Parathyroid adenoma (tissue), 2 donors: ENCODE measurements around the gene NHLH1.

Source experiments
- H2AFZ ChIP-seq: fragments of 300-600 bp; sonication (generic); one replicate; pipeline ENCODE4 v1.7.0; 2017; ENCODE audit warnings: antibody characterized with exemption, mild to moderate bottlenecking
- H3K27ac ChIP-seq: fragments of 300-600 bp; sonication (generic); one replicate; pipeline ENCODE4 v1.7.0; 2017
- H3K27me3 ChIP-seq: fragments of 300-600 bp; sonication (generic); one replicate; pipeline ENCODE4 v1.7.0; 2017; ENCODE audit warnings: low read length; ENCODE audit not compliant: control insufficient read depth, insufficient read depth
- H3K36me3 ChIP-seq: fragments of 300-600 bp; sonication (generic); one replicate; pipeline ENCODE4 v1.7.0; 2017; ENCODE audit warnings: low read length; ENCODE audit not compliant: control insufficient read depth, insufficient read depth
- H3K4me1 ChIP-seq: fragments of 300-600 bp; sonication (generic); one replicate; pipeline ENCODE4 v1.7.0; 2017; ENCODE audit warnings: control low read depth
- H3K4me2 ChIP-seq: fragments of 300-600 bp; sonication (generic); one replicate; pipeline ENCODE4 v1.7.0; 2017; ENCODE audit warnings: low read length
- H3K4me3 ChIP-seq: fragments of 300-600 bp; sonication (generic); one replicate; pipeline ENCODE4 v1.7.0; 2017; ENCODE audit warnings: low read depth, low read length
- H3K79me2 ChIP-seq: fragments of 300-600 bp; sonication (generic); one replicate; pipeline ENCODE4 v1.7.0; 2017; ENCODE audit warnings: control low read depth
- H3K9ac ChIP-seq: fragments of 300-600 bp; sonication (generic); one replicate; pipeline ENCODE4 v1.7.0; 2017; ENCODE audit warnings: mild to moderate bottlenecking
- H3K9me3 ChIP-seq: fragments of 300-600 bp; sonication (generic); one replicate; pipeline ENCODE4 v1.7.0; 2017; ENCODE audit warnings: low read length; ENCODE audit not compliant: control insufficient read depth
- TF ChIP-seq, protein P1 (sequence below): fragments of 300-600 bp; sonication (generic); IDR thresholded peaks from one replicate; pipeline ENCODE4 v1.7.0; 2017; ENCODE audit warnings: antibody characterized with exemption, mild to moderate bottlenecking
- donor health status: primary hyperparathyroidism.

Gene NHLH1

GRCh38 chr1:160404094-160404493 lies 37.2 kb downstream of the NHLH1 start:
- H3K9me3 ChIP-seq: no peaks in the 10 kb centered on the region
- no peaks in the 10 kb centered on the region for H3K27me3 ChIP-seq
- TF ChIP-seq, protein P1, sequence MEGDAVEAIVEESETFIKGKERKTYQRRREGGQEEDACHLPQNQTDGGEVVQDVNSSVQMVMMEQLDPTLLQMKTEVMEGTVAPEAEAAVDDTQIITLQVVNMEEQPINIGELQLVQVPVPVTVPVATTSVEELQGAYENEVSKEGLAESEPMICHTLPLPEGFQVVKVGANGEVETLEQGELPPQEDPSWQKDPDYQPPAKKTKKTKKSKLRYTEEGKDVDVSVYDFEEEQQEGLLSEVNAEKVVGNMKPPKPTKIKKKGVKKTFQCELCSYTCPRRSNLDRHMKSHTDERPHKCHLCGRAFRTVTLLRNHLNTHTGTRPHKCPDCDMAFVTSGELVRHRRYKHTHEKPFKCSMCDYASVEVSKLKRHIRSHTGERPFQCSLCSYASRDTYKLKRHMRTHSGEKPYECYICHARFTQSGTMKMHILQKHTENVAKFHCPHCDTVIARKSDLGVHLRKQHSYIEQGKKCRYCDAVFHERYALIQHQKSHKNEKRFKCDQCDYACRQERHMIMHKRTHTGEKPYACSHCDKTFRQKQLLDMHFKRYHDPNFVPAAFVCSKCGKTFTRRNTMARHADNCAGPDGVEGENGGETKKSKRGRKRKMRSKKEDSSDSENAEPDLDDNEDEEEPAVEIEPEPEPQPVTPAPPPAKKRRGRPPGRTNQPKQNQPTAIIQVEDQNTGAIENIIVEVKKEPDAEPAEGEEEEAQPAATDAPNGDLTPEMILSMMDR: no peak
- no peaks in the 10 kb centered on the region for H3K36me3 ChIP-seq
- H3K4me2 ChIP-seq: no peak overlapping the region
- no peaks in the 10 kb centered on the region for H3K79me2 ChIP-seq
- H3K27ac ChIP-seq: no peak overlapping the region
- H3K4me3 ChIP-seq: no peak overlapping the region
- H2AFZ ChIP-seq: no peak overlapping the region
- no peak overlapping the region for H3K9ac ChIP-seq
- no peaks in the 10 kb centered on the region for H3K4me1 ChIP-seq

DNA sequence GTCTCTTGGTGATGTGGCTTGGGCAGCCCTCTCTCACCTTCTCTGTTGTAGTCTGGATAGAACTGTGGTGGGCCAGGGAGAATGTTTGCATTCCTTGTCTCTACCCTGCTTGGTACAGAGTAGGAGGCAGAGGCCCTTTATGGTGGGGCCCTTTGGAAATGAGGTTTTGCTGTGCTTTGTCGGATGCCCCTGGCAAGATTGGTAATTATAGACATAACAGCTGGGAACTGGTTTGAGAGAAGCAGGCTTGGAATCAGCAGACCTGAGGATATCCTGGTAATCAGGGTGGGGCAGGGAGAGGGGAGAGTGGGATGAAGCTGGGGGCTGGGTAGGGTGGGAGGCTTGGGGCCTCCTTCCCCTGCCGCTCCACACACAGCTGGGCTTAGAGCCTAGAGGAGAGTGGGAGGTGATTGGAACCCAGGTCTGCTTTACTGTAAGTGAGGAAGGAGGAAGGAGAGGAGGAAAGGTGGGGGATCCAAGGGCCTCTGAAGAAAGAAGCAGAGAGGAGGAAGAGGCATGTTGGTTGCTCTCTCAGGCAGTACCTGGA lies 38.5 kb downstream of the NHLH1 start:
- Histone ChIP-seq H3K4me1 (no peaks in the 10 kb centered on the region), H3K9ac (no peak overlapping the region), H3K27ac (no peak overlapping the region)

GRCh38 chr1:160406131-160406968 lies 39.5 kb downstream of the NHLH1 start:
- Histone ChIP-seq H3K27me3 (no peaks in the 10 kb centered on the region), H3K4me3 (no peak overlapping the region), H3K27ac (no peak overlapping the region), H3K36me3 (no peaks in the 10 kb centered on the region), H3K4me2 (no peak overlapping the region), H3K9me3 (no peaks in the 10 kb centered on the region), H3K9ac (no peak overlapping the region), H2AFZ (no peak overlapping the region), H3K4me1 (no peaks in the 10 kb centered on the region), H3K79me2 (no peaks in the 10 kb centered on the region)
- TF ChIP-seq, protein P1: no peak

More for the DNA sequence above, 38.5 kb downstream of the NHLH1 start:
- TF ChIP-seq, protein P1: no peak
- Histone ChIP-seq H3K27me3 (no peaks in the 10 kb centered on the region), H3K79me2 (no peaks in the 10 kb centered on the region), H3K4me3 (no peak overlapping the region), H3K4me2 (no peak overlapping the region), H3K36me3 (no peaks in the 10 kb centered on the region), H2AFZ (no peak overlapping the region), H3K9me3 (no peaks in the 10 kb centered on the region)

- TF ChIP-seq, protein P1: no peak
- Histone ChIP-seq H3K36me3 (no peaks in the 10 kb centered on the region), H2AFZ (no peak overlapping the region), H3K4me1 (no peaks in the 10 kb centered on the region), H3K9me3 (no peaks in the 10 kb centered on the region), H3K27me3 (no peaks in the 10 kb centered on the region), H3K27ac (no peak overlapping the region), H3K79me2 (no peaks in the 10 kb centered on the region), H3K4me3 (no peak overlapping the region), H3K4me2 (no peak overlapping the region), H3K9ac (no peak overlapping the region)
Observed at GRCh38 chr1:160407839-160408801, 41.2 kb downstream of the NHLH1 start.
